Epithelial cell of prostate (primary cell): Measurements from ENCODE around the gene ADCY1.

Experiments used
- DNase-seq: peaks from one replicate; pipeline ENCODE4 v3.0.0-alpha.2; 2011; ENCODE audit warnings: low read depth, low spot score
- H3K27ac ChIP-seq: fragments of 450-650 bp; 2 replicates; pipeline ENCODE4 v1.5.1; 2017; ENCODE audit warnings: mild to moderate bottlenecking

Gene ADCY1

GRCh38 chr7:45686441-45687184 lies 112.4 kb downstream of the ADCY1 start:
- no peak overlapping the region for H3K27ac ChIP-seq
- no peak for DNase-seq

DNA sequence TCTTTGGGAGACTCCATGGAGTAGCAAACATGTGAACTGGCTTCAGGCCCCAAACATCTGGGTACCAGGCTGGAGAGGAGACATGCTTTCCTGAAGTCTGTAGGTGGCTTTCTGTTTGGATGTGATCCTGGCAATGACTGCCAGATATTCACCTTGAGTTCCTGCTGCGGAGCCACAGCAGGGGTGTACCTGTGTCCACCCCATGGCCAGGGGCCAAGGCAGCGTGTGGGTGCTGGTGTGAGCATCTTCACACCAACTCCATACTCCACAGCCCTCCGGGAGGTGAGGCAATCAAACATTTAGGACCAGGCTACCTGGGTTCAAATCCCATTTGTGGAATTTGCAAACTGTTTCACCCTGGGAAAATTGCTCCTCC lies 113.0 kb downstream of the ADCY1 start:
- no peak overlapping the region for H3K27ac ChIP-seq
- DNase-seq, result no peak

DNA sequence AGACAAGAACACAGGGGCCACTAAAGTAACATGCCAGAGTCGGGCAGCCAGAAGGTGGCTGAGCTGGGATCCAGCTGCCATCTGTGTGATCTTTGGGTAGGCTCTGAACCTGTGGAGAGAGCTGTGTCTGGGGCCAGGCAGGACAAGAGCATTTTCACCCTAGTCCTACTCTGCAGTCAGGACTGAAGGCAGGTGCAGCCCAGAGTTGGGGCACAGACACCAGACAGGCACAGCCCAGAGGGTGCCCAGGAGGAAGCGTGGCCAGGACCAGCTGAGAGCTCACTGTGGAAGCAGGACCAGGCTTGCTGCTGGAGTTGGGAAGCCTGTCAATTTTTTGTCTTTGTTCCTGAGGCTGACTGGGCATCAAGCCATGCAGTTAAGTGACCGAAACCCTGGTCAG lies 113.6 kb downstream of the ADCY1 start:
- no peak for DNase-seq
- H3K27ac ChIP-seq, result no peak overlapping the region

DNA sequence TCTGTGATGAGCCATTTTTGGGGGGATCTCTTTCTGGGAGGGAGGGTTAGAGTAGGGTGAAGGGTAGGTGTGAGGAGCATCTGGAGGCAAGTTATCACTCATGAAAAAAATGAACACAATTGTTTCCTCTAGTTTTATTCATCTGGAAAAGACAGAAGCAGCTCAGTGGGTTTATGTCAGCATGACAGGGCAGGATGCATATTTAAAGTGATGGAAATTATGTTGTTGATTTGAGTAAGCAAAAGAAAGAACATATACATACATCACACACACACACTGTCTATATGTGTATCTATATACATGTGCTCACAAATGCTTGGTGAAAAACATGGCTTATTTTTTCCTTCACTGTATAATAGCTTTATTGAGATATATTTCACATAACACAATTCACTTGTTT lies 114.2 kb downstream of the ADCY1 start:
- H3K27ac ChIP-seq, result no peak overlapping the region
- DNase-seq, result no peak

GRCh38 chr7:45689011-45689796 lies 115.0 kb downstream of the ADCY1 start:
- no peak for DNase-seq
- H3K27ac ChIP-seq, result peak overlapping the region; percentile 10

GRCh38 chr7:45689797-45690761 lies 115.9 kb downstream of the ADCY1 start:
- peak overlapping the region; percentile 10 for H3K27ac ChIP-seq

DNA sequence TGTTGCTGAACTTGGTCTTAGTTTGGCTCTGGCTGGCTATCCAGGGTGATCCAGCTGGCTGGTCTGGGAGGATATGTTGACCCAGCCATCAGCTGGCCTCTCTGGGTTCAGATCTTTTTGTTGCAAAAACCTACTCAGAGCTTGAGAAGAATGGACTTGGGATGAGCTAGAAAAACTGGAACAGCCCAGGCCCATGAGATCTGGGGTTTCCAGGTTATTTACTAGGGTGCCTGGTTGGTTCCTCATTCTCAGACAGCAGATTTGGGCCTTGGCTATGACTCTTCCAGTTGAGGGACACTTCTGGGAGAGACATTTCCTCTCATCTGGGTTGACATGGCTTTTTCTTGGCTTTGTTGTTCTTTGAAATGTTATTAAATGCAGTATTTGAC lies 116.6 kb downstream of the ADCY1 start:
- H3K27ac ChIP-seq, result no peak overlapping the region
- no peak for DNase-seq

More at GRCh38 chr7:45689797-45690761, 115.9 kb downstream of the ADCY1 start:
- no peak for DNase-seq

DNA sequence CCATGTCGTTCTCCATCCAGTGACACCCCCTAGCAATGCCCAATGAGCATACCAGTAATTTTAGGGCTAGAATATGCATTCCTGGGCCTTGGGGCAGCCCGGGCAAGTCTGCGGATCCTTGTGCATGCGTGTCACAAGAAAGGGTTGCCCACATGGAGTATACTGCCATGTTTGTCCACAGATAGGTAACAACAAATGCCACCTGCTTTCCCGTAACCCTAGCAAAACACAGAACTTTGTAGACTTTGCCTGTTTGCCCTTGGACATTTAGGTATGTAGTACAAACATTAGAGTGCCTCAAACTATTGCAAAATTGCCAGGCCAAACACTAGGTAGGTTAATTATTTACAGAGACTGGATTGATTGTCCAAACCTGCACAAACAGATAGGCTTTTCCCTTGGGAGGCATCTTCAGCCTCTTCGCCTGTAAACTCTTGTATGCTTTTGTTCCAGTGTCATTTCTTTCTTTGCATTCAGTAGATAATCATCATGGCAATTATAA lies 117.0 kb downstream of the ADCY1 start:
- no peak for DNase-seq
- no peak overlapping the region for H3K27ac ChIP-seq

DNA sequence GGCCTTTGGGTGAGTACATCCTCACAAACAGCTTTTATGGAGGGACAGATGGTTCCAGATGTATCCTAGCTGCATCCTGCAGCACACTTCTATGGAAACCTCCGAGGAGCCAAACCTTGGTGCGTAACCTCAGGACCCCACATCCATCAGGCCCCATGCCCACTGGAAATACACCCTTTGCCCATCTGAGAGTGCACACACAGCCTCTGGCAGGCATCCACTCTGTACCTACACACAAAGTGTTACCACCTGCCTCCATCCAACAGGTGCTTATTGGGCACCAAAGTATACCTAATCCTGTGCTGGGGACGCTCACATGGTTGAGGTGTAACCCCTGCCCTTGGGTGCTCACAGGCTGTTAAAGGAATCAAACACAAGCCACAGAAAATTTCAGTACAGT lies 117.9 kb downstream of the ADCY1 start:
- H3K27ac ChIP-seq, result no peak overlapping the region
- DNase-seq, result no peak

DNA sequence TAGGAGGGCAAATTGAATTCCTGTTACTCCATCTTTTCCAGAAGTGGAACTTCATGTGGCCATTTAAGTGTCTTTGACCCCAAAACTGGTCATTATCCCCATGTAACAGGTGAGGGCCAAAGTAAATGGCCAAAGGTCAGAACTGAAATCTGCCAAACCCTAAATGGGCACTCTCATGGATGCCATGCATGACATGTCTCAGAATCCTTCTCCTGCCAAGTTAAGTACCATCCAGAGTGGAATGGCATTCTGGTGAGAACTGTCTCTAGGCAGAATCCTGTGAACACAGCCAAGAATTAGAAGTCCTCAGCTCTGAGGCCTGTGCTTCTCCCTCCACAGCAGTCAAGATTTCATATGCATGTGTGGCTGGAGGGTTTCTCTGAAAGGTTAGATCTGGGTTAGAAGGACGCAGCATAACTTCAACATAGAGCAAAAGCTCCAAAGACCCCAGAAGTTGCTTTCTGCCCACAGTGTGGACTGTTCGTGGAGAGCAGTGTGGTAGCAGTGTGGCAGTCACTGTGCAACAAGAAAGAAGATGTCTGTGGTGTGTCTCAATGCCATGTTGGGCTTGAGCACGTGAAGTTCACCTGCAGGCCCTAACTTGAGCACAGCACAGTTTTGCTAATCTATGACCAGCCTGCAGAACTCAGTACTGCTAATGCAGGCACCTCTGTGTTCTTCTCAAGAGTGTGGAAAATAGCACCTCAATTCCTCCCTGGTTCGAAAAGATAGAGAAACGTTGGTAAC lies 121.3 kb downstream of the ADCY1 start:
- H3K27ac ChIP-seq, result no peak overlapping the region
- no peak for DNase-seq

DNA sequence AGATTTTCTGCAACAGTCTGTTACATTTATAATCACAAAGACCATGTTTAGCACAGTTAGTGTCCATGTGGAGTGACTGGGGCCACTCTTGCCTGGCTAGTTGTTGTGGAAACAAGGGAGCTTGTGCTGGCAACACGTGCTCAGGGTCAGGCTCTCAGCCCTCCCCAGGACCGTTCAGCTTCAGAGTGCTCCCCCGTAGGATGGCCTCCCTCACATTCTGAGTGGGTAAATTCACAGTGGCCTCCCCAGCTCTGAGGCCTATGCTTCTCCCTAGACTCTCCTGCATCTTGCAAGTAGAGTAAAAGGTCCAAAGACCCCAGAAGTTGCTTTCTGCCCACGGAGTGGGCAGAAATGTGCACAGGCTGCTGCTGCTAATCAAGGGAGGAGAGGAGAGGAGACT lies 122.3 kb downstream of the ADCY1 start:
- no peak overlapping the region for H3K27ac ChIP-seq
- no peak for DNase-seq

DNA sequence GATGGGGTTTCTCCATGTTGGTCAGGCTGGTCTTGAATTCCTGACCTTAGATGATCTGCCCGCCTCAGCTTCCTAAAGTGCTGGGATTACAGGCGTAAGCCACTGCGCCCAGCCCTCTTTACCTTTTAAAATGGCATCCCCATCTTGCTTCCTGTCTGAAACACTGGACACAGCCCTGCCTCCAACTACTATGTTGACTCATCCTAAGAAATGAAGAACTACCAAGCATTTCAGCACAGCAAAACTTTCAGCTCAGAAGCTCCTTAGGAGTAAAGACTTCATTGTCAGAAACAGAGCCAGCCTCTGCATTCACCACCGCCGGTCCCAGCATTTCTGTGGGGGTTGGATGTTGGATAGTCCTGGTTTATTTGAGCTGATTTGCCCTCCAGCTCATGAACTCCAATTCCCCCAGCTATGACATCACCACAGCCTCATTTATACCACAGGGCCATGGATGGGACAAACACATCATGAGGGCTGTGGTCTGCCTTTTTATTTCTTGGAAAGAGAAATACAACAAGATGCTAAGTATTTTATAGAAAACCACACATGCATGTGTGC lies 123.5 kb downstream of the ADCY1 start:
- DNase-seq, result no peak
- no peak overlapping the region for H3K27ac ChIP-seq

DNA sequence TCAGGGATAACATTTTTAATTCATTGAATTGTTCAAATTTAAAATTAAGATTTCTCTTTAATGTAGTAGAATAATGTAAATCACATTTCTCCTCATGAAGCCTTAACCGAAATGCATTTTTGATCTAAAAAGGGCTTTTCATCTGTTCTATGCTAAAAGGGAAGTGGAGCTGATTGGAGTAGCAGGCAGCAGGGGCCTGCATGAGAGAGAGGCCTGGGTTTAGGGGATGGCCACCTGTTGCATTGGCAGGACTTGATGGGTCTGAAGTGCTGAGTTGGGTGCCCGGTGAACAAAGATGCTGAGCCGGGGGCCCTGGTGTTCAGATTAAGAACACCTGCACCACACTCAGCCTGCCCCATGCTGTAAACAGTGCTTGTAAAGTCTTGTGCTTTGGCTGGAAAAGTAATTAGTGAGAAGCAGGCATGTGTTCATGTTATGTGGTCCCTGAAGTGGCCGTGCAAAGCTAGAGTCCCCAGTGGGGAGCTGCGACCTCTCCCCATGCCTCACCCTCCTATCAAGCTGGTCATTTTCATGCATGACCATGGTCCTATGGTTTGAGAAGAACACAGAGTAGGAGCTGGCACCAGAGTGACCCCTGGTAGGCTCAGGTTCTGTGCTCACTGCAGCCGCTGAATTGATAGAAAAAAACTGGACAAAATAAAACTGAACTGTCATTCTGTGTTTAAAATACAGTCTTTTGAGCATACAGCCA lies 124.3 kb downstream of the ADCY1 start:
- no peak for DNase-seq
- H3K27ac ChIP-seq, result no peak overlapping the region

DNA sequence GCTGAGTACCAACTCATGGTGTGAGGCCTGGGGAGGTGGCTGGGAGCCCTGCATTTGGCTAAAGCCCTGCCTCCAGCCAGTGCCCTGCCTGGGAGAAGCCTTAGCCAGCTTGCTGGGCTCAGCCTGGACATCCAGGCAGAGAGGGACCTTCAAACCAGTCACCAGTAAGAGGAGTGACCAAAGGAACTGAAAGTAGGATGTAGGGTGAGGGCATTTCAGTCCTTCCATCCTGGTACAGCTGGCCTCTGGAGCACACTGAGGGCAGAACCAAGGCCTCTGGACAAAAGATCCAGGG lies 124.8 kb downstream of the ADCY1 start:
- H3K27ac ChIP-seq, result no peak overlapping the region
- DNase-seq, result no peak

DNA sequence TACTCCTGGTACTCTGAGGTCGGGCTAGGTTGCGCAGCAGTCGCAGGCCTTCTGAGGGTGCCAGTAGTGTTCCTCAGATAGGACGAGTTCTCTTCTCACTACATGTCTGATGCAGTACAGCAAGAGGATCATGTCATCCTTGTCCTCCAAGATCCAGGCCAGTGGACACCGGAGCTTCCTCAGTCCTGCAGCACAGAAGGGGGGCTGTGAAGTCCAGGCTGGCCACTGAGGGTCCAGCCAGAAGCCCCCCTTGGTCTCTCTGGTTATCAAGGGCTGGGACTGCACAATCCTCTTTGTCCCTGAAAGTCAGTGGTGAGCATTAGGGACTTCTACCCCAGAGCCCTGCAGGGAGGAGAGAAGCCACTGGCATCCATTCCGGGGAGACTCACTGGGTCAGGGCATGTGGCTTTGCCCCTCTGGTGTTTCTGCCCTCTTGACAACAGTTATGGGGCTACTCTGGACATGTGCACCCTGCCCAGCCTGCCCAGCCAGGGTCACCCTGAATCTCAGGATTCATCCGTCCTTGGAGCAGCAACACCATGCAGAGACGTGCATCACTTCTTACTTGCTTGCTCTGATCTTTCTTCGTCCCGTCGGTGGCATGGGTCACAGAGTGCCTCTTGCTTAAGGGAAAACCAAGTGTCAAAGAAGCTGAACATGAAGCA lies 125.7 kb downstream of the ADCY1 start:
- H3K27ac ChIP-seq, result no peak overlapping the region
- no peak for DNase-seq

GRCh38 chr7:45700556-45700955 lies 126.4 kb downstream of the ADCY1 start:
- no peak overlapping the region for H3K27ac ChIP-seq
- DNase-seq, result no peak

DNA sequence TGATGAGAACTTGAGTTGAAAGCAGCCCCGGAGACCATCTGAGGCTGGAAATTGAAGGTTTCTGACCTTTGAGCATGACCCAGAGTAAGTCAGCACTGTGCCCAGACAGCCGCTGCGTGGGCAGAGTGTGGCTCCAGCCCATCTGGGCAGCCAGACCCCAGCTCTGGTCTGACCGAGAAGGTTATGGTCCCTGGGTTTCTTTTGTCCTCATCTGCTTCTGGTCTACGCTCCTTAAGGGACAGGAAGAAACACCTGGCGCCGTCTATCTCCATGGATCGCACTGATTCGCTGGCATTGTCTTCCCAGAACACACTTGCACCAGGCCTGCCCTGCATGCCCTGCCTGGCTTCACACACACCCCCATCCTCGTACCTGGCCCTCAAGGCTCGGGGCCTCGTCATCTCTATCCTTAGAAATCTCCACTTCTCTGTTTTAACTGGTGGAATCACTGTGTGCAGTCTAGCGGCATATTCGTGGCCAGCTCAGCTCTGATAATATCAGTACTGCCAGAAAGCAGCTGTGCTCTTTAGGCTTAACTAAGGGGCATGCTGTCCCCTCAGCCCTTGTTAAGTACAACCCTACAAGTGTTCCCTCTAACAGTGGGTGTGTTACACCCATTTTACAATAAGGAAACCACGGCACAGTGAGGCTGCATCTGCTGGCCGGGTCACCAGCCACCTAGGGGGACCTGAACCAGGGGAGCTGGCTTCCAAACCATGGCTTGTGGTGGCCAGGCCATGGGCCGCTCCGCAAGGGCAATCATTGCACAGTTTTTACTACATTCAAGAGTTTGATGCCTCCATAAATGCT lies 127.7 kb downstream of the ADCY1 start:
- no peak for DNase-seq
- no peak overlapping the region for H3K27ac ChIP-seq

- H3K27ac ChIP-seq, result no peak overlapping the region
- DNase-seq, result no peak
Observed at GRCh38 chr7:45702751-45703150, 128.6 kb downstream of the ADCY1 start.
